ENCODE results near the gene HRC. TPM values are rescaled to one million over a fixed set of nuclear protein-coding genes. Genes with fewer than 3 reads are reported as not detected.
A peak's percentile ranks its signal among the peaks of the same experiment; 100 is the strongest.

HRC gene
- total and polyA plus RNA-seq, 3 experiments from 2014 or later, result not detected

DNA sequence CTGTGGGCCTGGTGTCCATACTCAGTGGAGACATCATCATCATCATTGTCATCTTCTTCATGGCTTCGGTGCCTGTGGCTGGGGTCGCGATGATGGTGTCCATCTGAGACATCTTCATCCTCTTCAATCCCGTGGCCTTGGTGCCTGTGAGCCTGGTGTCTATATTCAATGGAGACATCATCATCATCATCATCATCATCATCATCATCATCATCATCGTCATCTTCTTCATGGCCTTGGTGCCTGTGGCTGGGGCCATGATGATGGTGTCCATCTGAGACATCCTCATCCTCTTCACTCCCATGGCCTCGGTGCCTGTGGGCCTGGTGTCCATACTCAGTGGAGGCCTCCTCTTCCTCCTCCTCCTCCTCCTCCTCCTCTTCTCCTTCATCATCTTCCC is 917 bp downstream of the HRC start:
- Histone ChIP-seq H3K27me3 (ENCODE audit: insufficient read depth, low read length, poor library complexity, severe bottlenecking) (peaks cover 36% of the 10 kb centered on the region), H3K9me3 (ENCODE audit: low read length) (no peaks in the 10 kb centered on the region), H3K4me1 (ENCODE audit: insufficient read depth, low read length) (peaks cover 34% of the 10 kb centered on the region), H3K27ac (ENCODE audit: low read depth, low read length) (peak overlapping the region; percentile 77), H3K4me3 (ENCODE audit: low read length) (no peak overlapping the region), H3K36me3 (ENCODE audit: insufficient read depth, low read length) (no peaks in the 10 kb centered on the region)
- DNase-seq, result no peak
- Mint-ChIP-seq H3K27me3 (peaks cover 40 to 72% of the 10 kb centered on the region in 2 donors), H3K36me3 (no peaks in the 10 kb centered on the region), H3K4me1 (peaks cover 17 to 30% (median 26%) of the 10 kb centered on the region in 3 donors), H3K9me3 (peaks cover 0 to 2% (median 0%) of the 10 kb centered on the region in 5 donors), H3K27ac (no peak overlapping the region), H3K4me3 (peak overlapping the region in 2 of 7 donors; percentile 21 to 68)
- ChIA-PET POLR2A (no interaction called here), CTCF (no interaction called here)

DNA sequence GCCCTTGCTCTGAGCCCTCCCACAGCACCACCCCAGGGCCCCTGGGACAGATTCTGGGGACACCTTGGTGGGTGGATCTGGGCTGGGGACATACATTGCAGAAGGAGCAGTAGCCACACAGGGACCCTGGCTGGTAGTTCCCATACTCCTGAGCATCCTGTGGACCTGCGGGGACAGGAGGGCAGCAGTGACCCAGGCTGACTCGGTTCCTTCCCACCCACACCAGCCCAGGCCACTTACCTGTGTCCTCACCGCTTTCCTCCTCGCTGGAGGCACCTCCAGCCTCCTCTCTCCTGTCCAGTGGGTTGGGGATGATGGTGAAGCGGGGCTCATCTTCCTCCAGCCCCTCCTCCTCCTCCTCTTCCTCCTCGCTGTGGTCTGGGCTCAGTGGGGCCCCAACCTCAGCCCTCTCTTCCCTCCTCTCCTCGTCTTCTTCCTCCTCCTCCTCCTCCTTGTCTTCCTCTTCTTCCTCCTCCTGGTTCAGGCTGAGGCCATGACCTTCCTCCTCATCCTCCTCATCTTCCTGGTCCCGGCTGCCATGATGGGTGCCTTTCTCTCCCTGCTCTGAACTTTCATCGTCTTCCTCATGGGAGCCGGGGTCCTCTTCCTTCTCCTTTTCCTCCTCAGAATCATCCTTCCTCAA is 1.9 kb downstream of the HRC start:
- CTCF ChIA-PET, result no interaction called here
- H3K9me3 Mint-ChIP-seq, result peaks cover 0 to 2% (median 0%) of the 10 kb centered on the region in 5 donors

GRCh38 chr19:49152119-49152550 is 3.1 kb downstream of the HRC start:
- CTCF ChIA-PET, result no interaction called here
- peaks cover 0 to 2% (median 0%) of the 10 kb centered on the region in 5 donors for H3K9me3 Mint-ChIP-seq
- H3K4me1 ChIP-seq (ENCODE audit: insufficient read depth, low read length), result peaks cover 33% of the 10 kb centered on the region
- peaks cover 47 to 74% of the 10 kb centered on the region in 2 donors for H3K27me3 Mint-ChIP-seq
- H3K36me3 ChIP-seq (ENCODE audit: insufficient read depth, low read length), result no peaks in the 10 kb centered on the region
- H3K36me3 Mint-ChIP-seq, result no peaks in the 10 kb centered on the region
- H3K27ac Mint-ChIP-seq, result no peak overlapping the region
- H3K9me3 ChIP-seq (ENCODE audit: low read length), result no peaks in the 10 kb centered on the region
- peak overlapping the region in 5 of 7 donors; percentile 11 to 64 (median 50) for H3K4me3 Mint-ChIP-seq
- H3K4me3 ChIP-seq (ENCODE audit: low read length), result no peak overlapping the region
- no peak for DNase-seq
- peaks cover 20 to 31% (median 24%) of the 10 kb centered on the region in 3 donors for H3K4me1 Mint-ChIP-seq
- POLR2A ChIA-PET, result no interaction called here
- H3K27me3 ChIP-seq (ENCODE audit: insufficient read depth, low read length, poor library complexity, severe bottlenecking), result peaks cover 36% of the 10 kb centered on the region
- no peak overlapping the region for H3K27ac ChIP-seq (ENCODE audit: low read depth, low read length)

More for the DNA sequence above, 1.9 kb downstream of the HRC start:
- H3K9me3 ChIP-seq (ENCODE audit: low read length), result no peaks in the 10 kb centered on the region
- peaks cover 39% of the 10 kb centered on the region for H3K4me1 ChIP-seq (ENCODE audit: insufficient read depth, low read length)
- Mint-ChIP-seq H3K27ac (no peak overlapping the region), H3K27me3 (peaks cover 39 to 74% of the 10 kb centered on the region in 2 donors), H3K4me1 (peaks cover 21 to 35% (median 27%) of the 10 kb centered on the region in 3 donors), H3K36me3 (no peaks in the 10 kb centered on the region), H3K4me3 (peak overlapping the region in 4 of 7 donors; percentile 10 to 32 (median 23))
- no peaks in the 10 kb centered on the region for H3K36me3 ChIP-seq (ENCODE audit: insufficient read depth, low read length)
- no peak overlapping the region for H3K4me3 ChIP-seq (ENCODE audit: low read length)
- POLR2A ChIA-PET, result no interaction called here
- no peak overlapping the region for H3K27ac ChIP-seq (ENCODE audit: low read depth, low read length)
- peaks cover 40% of the 10 kb centered on the region for H3K27me3 ChIP-seq (ENCODE audit: insufficient read depth, low read length, poor library complexity, severe bottlenecking)
- no peak for DNase-seq

DNA sequence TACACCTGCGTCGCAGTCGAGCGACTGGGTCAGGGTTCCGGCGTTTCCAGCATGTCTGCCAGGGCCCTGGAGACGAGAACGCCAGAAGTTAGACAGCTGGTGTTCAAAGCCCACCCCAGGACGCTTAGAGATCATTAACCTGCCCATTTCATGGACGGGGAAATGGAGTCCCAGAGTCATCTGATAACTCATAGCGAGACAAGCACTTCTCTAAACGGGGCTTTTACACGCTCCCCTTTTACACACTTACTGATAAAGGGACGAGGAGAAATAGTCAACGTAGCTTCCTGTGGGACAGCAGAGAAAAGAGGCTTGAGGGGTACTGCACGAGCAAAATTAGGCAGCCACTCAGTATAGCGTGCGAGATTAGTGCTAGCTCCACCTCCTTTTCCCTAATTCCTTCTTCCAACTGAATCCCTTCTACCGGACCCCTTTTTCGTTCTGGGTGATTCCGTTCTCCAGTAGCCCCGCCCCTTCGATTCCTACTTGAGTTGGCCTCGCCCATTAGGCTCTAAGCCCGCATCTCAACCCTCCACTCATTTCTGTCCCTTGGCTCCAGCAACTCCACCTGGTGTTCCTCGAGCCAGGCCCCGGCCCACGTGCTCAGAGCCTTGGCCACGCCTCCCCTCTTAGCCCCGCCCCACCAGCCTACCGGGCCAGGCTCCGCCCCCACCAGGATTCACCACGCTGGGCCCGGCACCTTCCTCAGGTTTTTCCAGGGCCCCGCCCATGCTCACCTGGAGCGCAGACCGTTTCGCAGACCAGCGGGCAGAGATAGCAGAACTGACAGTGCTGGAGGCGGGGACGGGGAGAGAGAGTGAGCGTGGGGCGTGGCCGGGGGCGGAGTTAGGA is 3.7 kb downstream of the HRC start:
- ChIA-PET POLR2A (no interaction called here), CTCF (interaction anchor here (1.7 to 3.0 kb wide), 2 partner anchors 54 to 158 kb away, joined by 4 to 9 read pairs; partner anchors contain the start of genes GYS1 and RUVBL2)
- no peaks in the 10 kb centered on the region for H3K9me3 ChIP-seq (ENCODE audit: low read length)
- Mint-ChIP-seq H3K4me1 (peaks cover 20 to 31% (median 24%) of the 10 kb centered on the region in 3 donors), H3K27me3 (peaks cover 46 to 77% of the 10 kb centered on the region in 2 donors), H3K4me3 (peak overlapping the region; percentile 41 to 92 (median 52)), H3K9me3 (peaks cover 0 to 2% (median 0%) of the 10 kb centered on the region in 5 donors), H3K27ac (no peak overlapping the region), H3K36me3 (no peaks in the 10 kb centered on the region)
- H3K27me3 ChIP-seq (ENCODE audit: insufficient read depth, low read length, poor library complexity, severe bottlenecking), result peaks cover 36% of the 10 kb centered on the region
- peaks cover 33% of the 10 kb centered on the region for H3K4me1 ChIP-seq (ENCODE audit: insufficient read depth, low read length)
- peak in 2 of 5 donors; percentile 23 to 48 for DNase-seq
- no peaks in the 10 kb centered on the region for H3K36me3 ChIP-seq (ENCODE audit: insufficient read depth, low read length)
- no peak overlapping the region for H3K27ac ChIP-seq (ENCODE audit: low read depth, low read length)
- H3K4me3 ChIP-seq (ENCODE audit: low read length), result no peak overlapping the region

DNA sequence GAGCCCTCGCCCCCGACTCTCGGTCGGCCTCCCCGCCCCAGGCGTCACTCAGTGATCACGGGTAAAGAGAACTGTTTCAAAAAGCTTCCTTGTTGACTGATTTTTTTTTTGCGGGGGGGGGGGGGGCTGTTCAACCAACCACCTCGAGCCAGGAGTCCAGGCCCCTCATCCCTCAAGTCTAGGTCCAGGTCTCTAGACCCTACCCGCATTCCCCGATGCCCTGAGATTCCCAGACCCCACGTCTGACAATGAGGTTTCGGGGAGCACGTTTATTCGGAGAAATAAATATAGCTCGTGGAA is 4.3 kb downstream of the HRC start:
- peak overlapping the region; percentile 19 for H3K27ac ChIP-seq (ENCODE audit: low read depth, low read length)
- Mint-ChIP-seq H3K27me3 (peaks cover 45 to 78% of the 10 kb centered on the region in 2 donors), H3K27ac (no peak overlapping the region), H3K36me3 (no peaks in the 10 kb centered on the region), H3K9me3 (peaks cover 0 to 2% (median 0%) of the 10 kb centered on the region in 5 donors), H3K4me3 (peak overlapping the region in 5 of 7 donors; percentile 19 to 92 (median 73)), H3K4me1 (peaks cover 24 to 36% (median 25%) of the 10 kb centered on the region in 3 donors)
- POLR2A ChIA-PET, result no interaction called here
- DNase-seq, result no peak
- no peaks in the 10 kb centered on the region for H3K9me3 ChIP-seq (ENCODE audit: low read length)
- H3K27me3 ChIP-seq (ENCODE audit: insufficient read depth, low read length, poor library complexity, severe bottlenecking), result peaks cover 41% of the 10 kb centered on the region
- H3K36me3 ChIP-seq (ENCODE audit: insufficient read depth, low read length), result no peaks in the 10 kb centered on the region
- CTCF ChIA-PET, result interaction anchor here (1.7 to 3.0 kb wide), 2 partner anchors 53 to 157 kb away, joined by 4 to 9 read pairs; partner anchors contain the start of genes GYS1 and RUVBL2
- H3K4me1 ChIP-seq (ENCODE audit: insufficient read depth, low read length), result peaks cover 38% of the 10 kb centered on the region
- peak overlapping the region; percentile 50 for H3K4me3 ChIP-seq (ENCODE audit: low read length)

GRCh38 chr19:49150106-49150943 is 4.9 kb downstream of the HRC start:
- ChIA-PET CTCF (interaction anchor here (1.7 to 3.0 kb wide), 2 partner anchors 53 to 157 kb away, joined by 4 to 9 read pairs; partner anchors contain the start of genes GYS1 and RUVBL2), POLR2A (no interaction called here)
- Mint-ChIP-seq H3K4me1 (peaks cover 29 to 39% (median 30%) of the 10 kb centered on the region in 3 donors), H3K27ac (no peak overlapping the region), H3K36me3 (no peaks in the 10 kb centered on the region), H3K27me3 (peaks cover 51 to 79% of the 10 kb centered on the region in 2 donors), H3K9me3 (peaks cover 0 to 2% (median 0%) of the 10 kb centered on the region in 5 donors), H3K4me3 (peak overlapping the region; percentile 67 to 92 (median 79))
- Histone ChIP-seq H3K9me3 (ENCODE audit: low read length) (no peaks in the 10 kb centered on the region), H3K27ac (ENCODE audit: low read depth, low read length) (peak overlapping the region; percentile 19), H3K36me3 (ENCODE audit: insufficient read depth, low read length) (no peaks in the 10 kb centered on the region), H3K4me3 (ENCODE audit: low read length) (peak overlapping the region; percentile 50), H3K4me1 (ENCODE audit: insufficient read depth, low read length) (peaks cover 43% of the 10 kb centered on the region), H3K27me3 (ENCODE audit: insufficient read depth, low read length, poor library complexity, severe bottlenecking) (peaks cover 46% of the 10 kb centered on the region)
- peak in 3 of 5 donors; percentile 21 to 51 (median 34) for DNase-seq

DNA sequence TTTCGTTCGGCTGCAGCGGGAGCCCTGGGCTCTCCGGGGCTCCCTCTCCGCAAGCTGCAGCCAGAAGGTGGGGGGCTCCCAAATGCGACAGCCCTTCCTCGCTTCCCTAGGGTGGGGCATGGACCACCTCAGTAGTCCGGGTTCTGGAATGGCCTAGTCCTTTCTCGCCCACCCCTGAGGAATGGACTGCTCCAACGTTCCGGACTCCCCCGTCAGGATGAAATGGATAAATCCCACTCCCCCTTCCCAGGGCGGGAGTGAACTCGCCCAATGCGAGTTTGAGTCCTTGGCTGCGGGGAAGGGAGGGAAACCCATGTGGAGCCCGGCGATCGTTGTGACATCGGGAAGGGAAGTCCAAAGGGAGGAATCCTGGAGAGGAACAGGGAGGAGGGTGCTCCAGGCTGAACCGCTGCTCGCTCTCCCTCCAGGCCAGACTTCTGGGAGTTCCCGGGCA is 5.5 kb downstream of the HRC start:
- Histone ChIP-seq H3K27me3 (ENCODE audit: insufficient read depth, low read length, poor library complexity, severe bottlenecking) (peaks cover 46% of the 10 kb centered on the region), H3K27ac (ENCODE audit: low read depth, low read length) (peak overlapping the region; percentile 19), H3K9me3 (ENCODE audit: low read length) (no peaks in the 10 kb centered on the region), H3K4me3 (ENCODE audit: low read length) (peak overlapping the region; percentile 50), H3K4me1 (ENCODE audit: insufficient read depth, low read length) (peaks cover 43% of the 10 kb centered on the region), H3K36me3 (ENCODE audit: insufficient read depth, low read length) (no peaks in the 10 kb centered on the region)
- Mint-ChIP-seq H3K27me3 (peaks cover 50 to 79% of the 10 kb centered on the region in 2 donors), H3K4me1 (peaks cover 30 to 39% (median 31%) of the 10 kb centered on the region in 3 donors), H3K4me3 (peak overlapping the region; percentile 67 to 92 (median 80)), H3K36me3 (no peaks in the 10 kb centered on the region), H3K27ac (peak overlapping the region in 1 of 8 donors; percentile 10), H3K9me3 (peaks cover 0 to 2% (median 0%) of the 10 kb centered on the region in 5 donors)
- CTCF ChIA-PET, result interaction anchor here (1.3 to 3.0 kb wide), 4 partner anchors 22 to 156 kb away, joined by 3 to 9 read pairs (median 5); partner anchors contain the start of genes GYS1, LIN7B and RUVBL2
- POLR2A ChIA-PET, result no interaction called here
- no peak for DNase-seq
